ENCODE measurements around the gene DBNDD2.

The DBNDD2 gene

GRCh38 chr20:45452772-45453691 is 44.9 kb downstream of the DBNDD2 start:
- DNase-seq = no peak

- DNase-seq = no peak
These were observed 48.5 kb downstream of the DBNDD2 start for GRCh38 chr20:45456632-45457031.

GRCh38 chr20:45459606-45460005 is 51.5 kb downstream of the DBNDD2 start:
- no peak for DNase-seq

All from NCI-H1436 treated with DMSO at 0.1 percent for 48 hours (cell line).